AG09309 (cell line): Measurements from ENCODE around the gene ANTXR2.

Source experiments
- DNase-seq: peaks from one replicate; pipeline ENCODE4 v3.0.0-alpha.2; 2010; ENCODE audit warnings: low read depth
- H3K4me3 ChIP-seq: 2 replicates; pipeline ENCODE4 v1.5.1; 2011; ENCODE audit warnings: mild to moderate bottlenecking, low read depth, low read length, moderate library complexity; ENCODE audit not compliant: control insufficient read depth
- TF ChIP-seq, protein P1 (sequence below): IDR thresholded peaks from 2 replicates; pipeline ENCODE4 v1.5.1; 2011; ENCODE audit warnings: mild to moderate bottlenecking, low read depth, low read length, inconsistent platforms; ENCODE audit not compliant: insufficient read depth, control insufficient read depth; ENCODE audit errors: missing control alignments

Gene ANTXR2

DNA sequence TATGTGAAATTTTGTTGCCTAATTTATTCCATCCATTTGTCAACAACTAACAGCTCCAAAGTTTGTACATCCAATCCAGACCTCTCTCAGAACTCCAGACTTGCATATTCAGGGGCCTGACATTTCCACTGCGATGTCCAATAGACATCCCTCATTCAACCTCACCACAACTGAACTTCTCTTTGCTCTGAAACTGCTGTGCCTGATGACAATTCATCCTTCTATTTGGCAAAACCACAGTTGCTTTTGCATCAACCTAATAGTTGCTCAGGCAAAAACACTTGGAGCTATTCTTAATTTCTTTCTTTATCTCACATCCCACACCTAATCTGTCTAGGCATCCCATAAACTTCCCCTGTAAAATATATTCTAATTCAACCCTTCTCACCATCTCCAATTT is 56.5 kb downstream of the ANTXR2 start:
- H3K4me3 ChIP-seq = no peak overlapping the region
- TF ChIP-seq, protein P1, sequence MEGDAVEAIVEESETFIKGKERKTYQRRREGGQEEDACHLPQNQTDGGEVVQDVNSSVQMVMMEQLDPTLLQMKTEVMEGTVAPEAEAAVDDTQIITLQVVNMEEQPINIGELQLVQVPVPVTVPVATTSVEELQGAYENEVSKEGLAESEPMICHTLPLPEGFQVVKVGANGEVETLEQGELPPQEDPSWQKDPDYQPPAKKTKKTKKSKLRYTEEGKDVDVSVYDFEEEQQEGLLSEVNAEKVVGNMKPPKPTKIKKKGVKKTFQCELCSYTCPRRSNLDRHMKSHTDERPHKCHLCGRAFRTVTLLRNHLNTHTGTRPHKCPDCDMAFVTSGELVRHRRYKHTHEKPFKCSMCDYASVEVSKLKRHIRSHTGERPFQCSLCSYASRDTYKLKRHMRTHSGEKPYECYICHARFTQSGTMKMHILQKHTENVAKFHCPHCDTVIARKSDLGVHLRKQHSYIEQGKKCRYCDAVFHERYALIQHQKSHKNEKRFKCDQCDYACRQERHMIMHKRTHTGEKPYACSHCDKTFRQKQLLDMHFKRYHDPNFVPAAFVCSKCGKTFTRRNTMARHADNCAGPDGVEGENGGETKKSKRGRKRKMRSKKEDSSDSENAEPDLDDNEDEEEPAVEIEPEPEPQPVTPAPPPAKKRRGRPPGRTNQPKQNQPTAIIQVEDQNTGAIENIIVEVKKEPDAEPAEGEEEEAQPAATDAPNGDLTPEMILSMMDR = no peak
- no peak for DNase-seq

DNA sequence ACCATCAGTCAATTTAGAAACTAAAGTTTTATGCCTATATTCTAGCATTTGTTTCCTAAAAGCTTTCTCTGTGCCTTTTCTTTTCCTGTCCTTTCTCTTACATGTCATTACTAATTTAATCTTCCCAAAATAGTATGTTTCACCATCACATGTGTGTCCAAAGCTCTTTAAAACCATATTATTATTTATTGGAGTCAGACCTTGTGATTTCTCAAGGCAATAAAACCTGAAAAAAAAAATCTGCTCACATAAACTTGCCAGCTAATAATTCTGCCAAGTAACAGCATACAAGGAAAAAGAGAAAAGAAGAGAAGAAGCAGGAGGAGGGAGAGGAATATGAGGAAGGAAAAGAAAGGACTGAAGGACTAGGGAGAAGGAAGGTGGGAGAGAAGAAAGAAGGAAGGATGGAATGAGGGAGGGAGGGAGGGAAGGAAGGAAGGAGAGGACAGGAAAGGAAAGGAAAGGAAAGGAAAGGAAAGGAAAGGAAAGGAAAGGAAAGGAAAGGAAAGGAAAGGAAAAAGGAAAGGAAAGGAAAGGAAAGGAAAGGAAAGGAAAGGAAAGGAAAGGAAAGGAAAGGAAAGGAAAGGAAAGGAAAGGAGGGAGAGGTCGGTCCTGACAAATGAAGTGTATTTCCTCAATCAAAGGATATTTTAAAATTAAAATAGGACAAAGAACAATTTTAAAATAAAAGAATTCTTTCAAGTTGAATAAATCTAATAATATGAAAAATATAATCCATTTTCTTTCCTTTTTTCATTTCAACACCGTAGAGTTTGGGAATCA is 57.4 kb downstream of the ANTXR2 start:
- DNase-seq = no peak
- TF ChIP-seq, protein P1 = no peak

DNA sequence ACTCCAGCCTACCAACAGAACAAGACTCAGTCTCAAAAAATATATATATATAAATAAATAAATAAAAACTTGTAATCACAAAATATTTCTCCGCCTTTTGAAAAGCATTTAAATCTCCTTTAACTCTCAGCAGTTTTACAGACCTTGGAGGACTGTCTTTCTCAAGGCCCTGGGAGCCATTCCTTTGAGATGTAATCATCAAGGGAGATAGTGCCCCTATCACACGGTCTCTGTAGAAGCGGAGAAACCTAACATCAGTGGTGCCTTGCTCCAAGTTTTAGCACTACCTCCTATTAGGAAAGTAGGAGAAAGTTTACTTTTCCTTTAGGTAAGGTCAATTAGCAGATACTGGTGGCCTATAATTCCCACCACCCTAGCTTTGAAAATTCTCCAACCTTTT is 58.5 kb downstream of the ANTXR2 start:
- no peak overlapping the region for H3K4me3 ChIP-seq
- TF ChIP-seq, protein P1 = no peak
- no peak for DNase-seq

More for the DNA sequence above, 57.4 kb downstream of the ANTXR2 start:
- H3K4me3 ChIP-seq = no peak overlapping the region

DNA sequence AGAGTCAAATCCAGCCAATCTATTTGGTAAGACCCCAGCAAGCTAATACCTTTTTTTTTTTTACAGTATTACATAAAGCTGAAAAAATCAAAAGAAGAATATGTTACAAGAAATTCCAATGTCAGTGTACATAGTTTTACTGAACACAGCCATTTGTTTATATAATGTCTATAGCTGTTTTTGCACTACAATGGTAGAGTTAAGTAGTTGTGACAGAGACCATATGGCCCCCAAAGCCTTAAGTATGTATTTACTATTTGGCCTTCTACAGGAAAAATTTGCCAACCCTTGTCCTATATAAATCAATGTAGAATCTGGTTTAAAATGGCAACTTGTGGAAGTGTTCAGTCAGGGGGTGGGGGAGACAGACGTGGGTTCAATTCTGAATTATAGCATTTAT is 60.7 kb downstream of the ANTXR2 start:
- H3K4me3 ChIP-seq = no peak overlapping the region
- DNase-seq = no peak
- TF ChIP-seq, protein P1 = no peak

DNA sequence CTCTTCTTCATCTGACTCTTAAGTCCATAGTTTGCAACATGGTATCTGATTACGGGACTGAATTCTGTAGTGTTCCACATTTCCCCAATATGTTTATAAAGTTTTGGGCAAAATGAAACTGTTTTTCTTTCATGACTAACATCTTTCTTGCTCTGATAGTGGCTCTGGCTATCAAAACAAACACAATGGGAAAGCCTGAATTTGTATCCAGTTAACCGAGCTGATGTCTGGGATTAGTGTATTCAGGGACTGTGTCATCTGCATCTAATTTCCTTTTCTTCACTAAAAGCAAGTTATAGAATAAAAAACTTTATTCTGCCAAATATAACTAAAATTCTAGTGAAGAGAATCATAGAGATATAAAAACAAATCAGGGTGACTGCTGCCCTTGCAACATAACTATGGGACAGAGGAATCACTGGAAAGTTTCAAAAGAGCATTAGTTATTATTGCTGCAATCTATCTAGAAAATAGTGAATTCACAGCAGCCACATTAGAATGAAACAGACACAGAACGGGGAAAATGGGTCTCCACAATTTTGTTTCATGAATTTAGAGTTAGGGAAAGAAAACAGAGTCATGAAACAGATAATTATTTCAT is 61.3 kb downstream of the ANTXR2 start:
- TF ChIP-seq, protein P1 = no peak
- peak; percentile 85 for DNase-seq
- no peak overlapping the region for H3K4me3 ChIP-seq

DNA sequence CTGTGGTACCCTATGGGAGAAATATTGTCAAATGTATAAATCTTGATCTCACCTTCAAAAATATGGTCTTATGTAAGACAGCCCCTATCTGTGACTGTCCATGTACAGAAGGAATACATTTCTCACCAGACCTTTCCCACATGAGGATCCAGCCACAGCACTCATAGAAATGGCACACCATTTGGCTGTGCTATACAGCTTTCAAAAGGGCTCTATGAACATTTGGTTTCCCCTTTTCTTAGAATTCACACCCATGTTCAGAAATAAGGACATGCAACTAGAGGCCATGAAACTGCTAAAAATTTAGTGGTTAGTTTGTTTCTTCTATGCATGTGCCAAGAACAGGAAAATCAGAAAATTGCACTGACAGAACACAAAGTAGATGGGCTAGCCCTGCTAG is 62.7 kb downstream of the ANTXR2 start:
- no peak for DNase-seq
- no peak overlapping the region for H3K4me3 ChIP-seq
- TF ChIP-seq, protein P1 = no peak
